HepG2 (cell line): Measurements from ENCODE around the gene WSB2. TPM values are rescaled to one million over a fixed set of nuclear protein-coding genes. Genes with fewer than 3 reads are reported as not detected.

Source experiments
- ATAC-seq: fragments of 200-7000 bp; cut with Tn5 transposase; 3 replicates; pipeline ENCODE4 v1.9.1; 2020; ENCODE audit warnings: mild to moderate bottlenecking, moderate library complexity
- BruUV-seq: library from RNA; stranded (reverse); fragments of 400-500 nt; replicated peaks from 2 replicates; lab custom pipeline; 2021; lab: Mats Ljungman, UMichigan
- CTCF ChIA-PET: fragments of 300-600 bp; formaldehyde crosslinking; extraction: SDS; loops from one replicate; lab custom pipeline; 2021; ENCODE audit warnings: low total read pairs, inconsistent platforms, low intra/inter-chr PET ratio; lab: Yijun Ruan, JAX
- POLR2A ChIA-PET: fragments of 350-600 bp; sonication (Branson Sonifier 250); formaldehyde crosslinking; loops from one replicate; lab custom pipeline; 2020; ENCODE audit warnings: antibody characterized with exemption, inconsistent platforms; lab: Yijun Ruan, JAX
- DNase-seq: peaks from one replicate; pipeline ENCODE4 v3.0.0-alpha.2; 2015; ENCODE audit warnings: low spot score
- FAIRE-seq: peaks from 3 replicates; lab custom pipeline; 2011; peaks lifted over from hg19 to GRCh38; lab: Jason Lieb, UNC
- H2AFZ ChIP-seq: one replicate; pipeline ENCODE4 v1.6.1; 2011; ENCODE audit warnings: low read length, inconsistent platforms
- H3K27ac ChIP-seq: fragments of 300-600 bp; 3 replicates; pipeline ENCODE4 v1.8.0; 2011; ENCODE audit warnings: mixed run types, mild to moderate bottlenecking, mixed read lengths, low read length, inconsistent platforms; ENCODE audit not compliant: insufficient read depth; ENCODE audit errors: extremely low read length
- H3K27me3 ChIP-seq, 2 experiments: fragments of 200-600 bp in 1 of 2; 2 replicates in 1 of 2; 3 replicates in 1 of 2; pipeline versions ENCODE4 v1.6.0 to v1.8.0; 2011; ENCODE audit warnings: low read length in 2 of 2, mild to moderate bottlenecking in 2 of 2, moderate library complexity in 2 of 2, inconsistent platforms in 1 of 2; ENCODE audit not compliant: insufficient read depth in 2 of 2, control insufficient read depth in 1 of 2
- H3K36me3 ChIP-seq, 2 experiments: fragments of 200-600 bp in 1 of 2; replicated peaks in 1 of 2; 2 replicates in 1 of 2; 3 replicates in 1 of 2; pipeline versions ENCODE4 v1.5.1 to v1.8.0; 2011; ENCODE audit warnings: low read length in 2 of 2, inconsistent platforms in 1 of 2; ENCODE audit not compliant: insufficient read depth in 2 of 2, control insufficient read depth in 1 of 2
- H3K4me1 ChIP-seq: 2 replicates; pipeline ENCODE4 v1.5.1; 2012; ENCODE audit warnings: low read length, inconsistent platforms; ENCODE audit not compliant: insufficient read depth
- H3K4me2 ChIP-seq: 2 replicates; pipeline ENCODE4 v1.6.0; 2011; ENCODE audit warnings: low read depth, low read length, inconsistent platforms
- H3K4me3 ChIP-seq, 3 experiments: fragments of 200-600 bp in 1 of 3; sonication (generic), shearing (Covaris generic) in 1 of 3; replicated peaks in 1 of 3; 2 replicates each; pipeline ENCODE4 v1.5.1; 2011 to 2016; ENCODE audit warnings: low read length in 3 of 3, inconsistent platforms in 2 of 3, low read depth in 2 of 3, mild to moderate bottlenecking in 2 of 3, control low read depth in 1 of 3, mixed read lengths in 1 of 3; ENCODE audit not compliant: insufficient read depth in 1 of 3
- H3K79me2 ChIP-seq: one replicate; pipeline ENCODE4 v1.6.1; 2011; ENCODE audit warnings: low read length, inconsistent platforms; ENCODE audit not compliant: insufficient read depth
- H3K9ac ChIP-seq: 2 replicates; pipeline ENCODE4 v1.6.0; 2011; ENCODE audit warnings: mild to moderate bottlenecking, low read depth, low read length, inconsistent platforms; ENCODE audit not compliant: insufficient read depth
- H3K9me3 ChIP-seq: 2 replicates; pipeline ENCODE4 v1.5.1; 2012; ENCODE audit warnings: mild to moderate bottlenecking, low read length
- H4K20me1 ChIP-seq: 2 replicates; pipeline ENCODE4 v1.6.0; 2011; ENCODE audit warnings: inconsistent platforms, mild to moderate bottlenecking, low read length, moderate library complexity; ENCODE audit not compliant: insufficient read depth
- ETV6 ChIP-seq: sonication (generic); formaldehyde crosslinking; conservative IDR thresholded peaks from 2 replicates; pipeline ENCODE4 v1.4.0; 2020; ENCODE audit warnings: missing genetic modification reagents
- HCFC1 ChIP-seq: fragments of 150-350 bp; IDR thresholded peaks from 2 replicates; pipeline ENCODE4 v1.6.1; 2014; ENCODE audit warnings: low read depth, low read length
- HOXA7 ChIP-seq: sonication (generic); formaldehyde crosslinking; IDR thresholded peaks from 2 replicates; pipeline ENCODE4 v1.8.1; 2022; ENCODE audit warnings: mild to moderate bottlenecking, missing genetic modification reagents, moderate library complexity
- RBAK ChIP-seq: sonication (generic); formaldehyde crosslinking; IDR thresholded peaks from 2 replicates; pipeline ENCODE4 v1.5.1; 2020; ENCODE audit warnings: mild to moderate bottlenecking, missing genetic modification reagents
- SOX6 ChIP-seq, 2 experiments: fragments of 450-650 bp in 1 of 2; sonication (generic) in 1 of 2; formaldehyde crosslinking in 1 of 2; IDR thresholded peaks; 2 replicates each; pipeline versions ENCODE4 v1.4.0 to v1.6.1; 2017 to 2020; ENCODE audit warnings: antibody characterized with exemption in 1 of 2, mild to moderate bottlenecking in 1 of 2, missing genetic modification reagents in 1 of 2
- TMF1 ChIP-seq: sonication (generic); formaldehyde crosslinking; IDR thresholded peaks from 2 replicates; pipeline ENCODE4 v1.8.1; 2022; ENCODE audit warnings: low read depth, missing genetic modification reagents
- ZFP36 ChIP-seq: fragments of 150-350 bp; IDR thresholded peaks from 2 replicates; pipeline ENCODE4 v1.6.1; 2018; ENCODE audit warnings: borderline replicate concordance, low read length, low read depth; ENCODE audit not compliant: partially characterized antibody
- ZKSCAN5 ChIP-seq: sonication (generic); formaldehyde crosslinking; IDR thresholded peaks from 2 replicates; pipeline ENCODE4 v1.5.1; 2020; ENCODE audit warnings: mild to moderate bottlenecking, missing genetic modification reagents
- WGBS: methylation state at CpG from one replicate; pipeline ENCODE4 v1.1.6; 2017; ENCODE audit warnings: low lambda C conversion rate; 5-methylcytosine and 5-hydroxymethylcytosine counted together
- in situ Hi-C: cut with HindIII; loops from 2 replicates; pipeline ENCODE4 v1.10.0; 2017; ENCODE audit warnings: low pct_unique_long_range_greater_than_20kb; ENCODE audit not compliant: extremely low pct_ligation_motif_present
- intact Hi-C: fragments of 100-400 bp; cut with micrococcal nuclease; formaldehyde crosslinking; loops from one replicate; pipeline ENCODE4 v1.10.0; 2022; ENCODE audit not compliant: unreplicated experiment
- polyA plus RNA-seq, 8 experiments: library from polyadenylated mRNA; depleted of rRNA in 3 of 8; stranded (reverse) in 7 of 8; unstranded in 1 of 8; fragments of >200 nt; fragmentation: Illumina TruSeq in 4 of 8; extraction: Trizol in 4 of 8; gene quantifications; 2 replicates each; pipeline versions ENCODE4 v1.2.1 to v1.2.3, GENCODE V29; 2011 to 2016; ENCODE audit warnings: low read depth in 4 of 8, missing spikeins in 1 of 8, mixed read lengths in 1 of 8; ENCODE audit not compliant: insufficient read depth in 1 of 8
- total RNA-seq, 5 experiments: library from RNA; depleted of rRNA; stranded (reverse); fragments of >200 nt; fragmentation: Illumina TruSeq; extraction: Trizol; gene quantifications; 2 replicates each; pipeline ENCODE4 v1.2.3, GENCODE V29; 2016; ENCODE audit warnings: low read depth in 1 of 5
- TF ChIP-seq, protein P1 (sequence below), 2 experiments: fragments of 450-650 bp in 1 of 2; sonication (generic) in 1 of 2; formaldehyde crosslinking; IDR thresholded peaks; 2 replicates each; pipeline versions ENCODE4 v1.5.0 to v1.8.0; 2020 to 2022; ENCODE audit warnings: mild to moderate bottlenecking in 1 of 2, missing genetic modification reagents in 1 of 2
- TF ChIP-seq, protein P2 (sequence below): sonication (generic); formaldehyde crosslinking; conservative IDR thresholded peaks from 2 replicates; pipeline ENCODE4 v1.8.0; 2022; ENCODE audit warnings: mild to moderate bottlenecking, moderate library complexity, missing genetic modification reagents
- TF ChIP-seq, protein P3 (sequence below): sonication (generic); formaldehyde crosslinking; IDR thresholded peaks from 2 replicates; pipeline ENCODE4 v1.4.0; 2020; ENCODE audit warnings: missing genetic modification reagents, borderline replicate concordance
- TF ChIP-seq, protein P4 (sequence below): sonication (generic); formaldehyde crosslinking; conservative IDR thresholded peaks from 2 replicates; pipeline ENCODE4 v1.5.0; 2020; ENCODE audit warnings: missing genetic modification reagents
- TF ChIP-seq, protein P5 (sequence below): sonication (generic); formaldehyde crosslinking; conservative IDR thresholded peaks from 2 replicates; pipeline ENCODE4 v1.4.0; 2020; ENCODE audit warnings: missing genetic modification reagents

The WSB2 gene
- total and polyA plus RNA-seq, 2 of the 13 experiments (the other 11 are each of a cell fraction or from before 2014, with no cell fraction given) = 31.0 to 82.8 TPM

DNA sequence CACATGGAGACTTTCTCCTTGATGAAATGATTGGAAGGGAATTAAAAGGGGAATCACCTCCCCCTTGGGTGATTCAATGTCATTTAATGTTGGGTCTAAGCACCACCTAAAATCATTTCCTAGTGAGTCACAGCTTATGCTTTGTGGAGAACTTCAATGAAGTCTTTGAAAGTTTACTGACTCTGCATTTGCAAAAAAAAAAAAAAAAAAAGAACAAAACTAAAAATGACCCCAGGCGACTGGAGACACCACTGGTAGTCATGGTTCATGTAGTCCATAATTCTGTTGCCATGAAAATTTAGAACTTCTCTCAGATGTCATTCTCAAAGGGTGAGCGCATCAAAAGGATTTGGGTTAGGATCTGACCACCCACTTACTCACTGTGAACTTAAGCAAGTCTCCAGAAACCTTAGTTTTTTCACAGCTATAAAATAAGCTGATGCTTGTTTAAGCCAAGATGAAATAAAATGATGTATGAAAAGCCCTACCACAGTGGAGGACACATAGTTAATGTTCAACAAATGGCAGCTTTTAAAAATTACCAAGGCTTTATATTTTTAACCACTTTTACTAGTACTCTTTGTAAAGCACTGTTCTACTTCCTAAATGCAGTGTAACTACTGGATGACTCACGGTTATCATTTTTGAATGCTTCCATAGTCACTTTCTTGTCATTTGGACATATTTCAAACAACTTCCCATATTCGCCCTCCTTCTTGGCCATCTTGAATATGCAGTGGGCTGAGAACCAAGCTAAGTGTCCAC lies 74.1 kb downstream of the WSB2 start (continued):
- TF ChIP-seq, protein P1, sequence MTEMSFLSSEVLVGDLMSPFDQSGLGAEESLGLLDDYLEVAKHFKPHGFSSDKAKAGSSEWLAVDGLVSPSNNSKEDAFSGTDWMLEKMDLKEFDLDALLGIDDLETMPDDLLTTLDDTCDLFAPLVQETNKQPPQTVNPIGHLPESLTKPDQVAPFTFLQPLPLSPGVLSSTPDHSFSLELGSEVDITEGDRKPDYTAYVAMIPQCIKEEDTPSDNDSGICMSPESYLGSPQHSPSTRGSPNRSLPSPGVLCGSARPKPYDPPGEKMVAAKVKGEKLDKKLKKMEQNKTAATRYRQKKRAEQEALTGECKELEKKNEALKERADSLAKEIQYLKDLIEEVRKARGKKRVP (CRISPR knock-in tag; IDR thresholded peaks at IDR 0.05) = no peak
- TF ChIP-seq ETV6 (CRISPR knock-in tag) (no peak), TMF1 (CRISPR knock-in tag) (no peak), ZKSCAN5 (CRISPR knock-in tag) (no peak)
- TF ChIP-seq, protein P2, sequence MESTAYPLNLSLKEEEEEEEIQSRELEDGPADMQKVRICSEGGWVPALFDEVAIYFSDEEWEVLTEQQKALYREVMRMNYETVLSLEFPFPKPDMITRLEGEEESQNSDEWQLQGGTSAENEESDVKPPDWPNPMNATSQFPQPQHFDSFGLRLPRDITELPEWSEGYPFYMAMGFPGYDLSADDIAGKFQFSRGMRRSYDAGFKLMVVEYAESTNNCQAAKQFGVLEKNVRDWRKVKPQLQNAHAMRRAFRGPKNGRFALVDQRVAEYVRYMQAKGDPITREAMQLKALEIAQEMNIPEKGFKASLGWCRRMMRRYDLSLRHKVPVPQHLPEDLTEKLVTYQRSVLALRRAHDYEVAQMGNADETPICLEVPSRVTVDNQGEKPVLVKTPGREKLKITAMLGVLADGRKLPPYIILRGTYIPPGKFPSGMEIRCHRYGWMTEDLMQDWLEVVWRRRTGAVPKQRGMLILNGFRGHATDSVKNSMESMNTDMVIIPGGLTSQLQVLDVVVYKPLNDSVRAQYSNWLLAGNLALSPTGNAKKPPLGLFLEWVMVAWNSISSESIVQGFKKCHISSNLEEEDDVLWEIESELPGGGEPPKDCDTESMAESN (CRISPR knock-in tag) = no peak

DNA sequence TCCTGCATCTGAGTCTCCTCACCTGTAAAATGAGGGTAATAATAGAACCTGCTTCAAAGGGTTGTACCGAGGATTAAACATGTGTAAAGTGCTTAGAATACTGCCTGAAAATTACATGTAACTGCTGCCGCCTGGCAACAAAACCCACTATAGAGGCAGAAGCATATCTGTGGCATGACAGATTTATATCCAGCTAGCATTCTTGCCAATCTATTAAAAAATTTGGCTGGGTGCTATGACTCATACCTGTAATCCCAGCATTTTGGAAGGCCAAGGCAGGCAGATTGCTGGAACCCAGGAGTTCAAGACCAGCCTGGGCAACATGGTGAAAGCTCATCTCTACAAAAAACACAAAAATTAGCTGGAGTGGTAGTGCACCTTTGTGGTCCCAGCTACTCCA lies 75.8 kb downstream of the WSB2 start:
- H3K79me2 ChIP-seq = no peaks in the 10 kb centered on the region
- no peak overlapping the region for H3K4me2 ChIP-seq
- in situ Hi-C loops (no loop called here), intact Hi-C loops (no loop called here)
- 0 out of 2 replicates have a peak, but pooled peaks cover 6% of the 10 kb centered on the region for H3K4me1 ChIP-seq
- BruUV-seq = no TSS peak
- no peak for DNase-seq
- no peaks in the 10 kb centered on the region for H3K9me3 ChIP-seq
- no peak overlapping the region for H3K4me3 ChIP-seq
- no peak overlapping the region for H3K9ac ChIP-seq
- POLR2A ChIA-PET = no interaction called here
- H3K36me3 ChIP-seq = no peaks in the 10 kb centered on the region
- no peak for FAIRE-seq
- H4K20me1 ChIP-seq = no peaks in the 10 kb centered on the region
- H2AFZ ChIP-seq = no peak overlapping the region
- 38% methylated on average over 2 of the region's 2 CpGs for WGBS
- no peak for ATAC-seq
- H3K27ac ChIP-seq = no peak overlapping the region
- H3K27me3 ChIP-seq = no peaks in the 10 kb centered on the region
- CTCF ChIA-PET = no interaction called here
- TF ChIP-seq SOX6 (IDR thresholded peaks at IDR 0.05) = no peak
- no peak for TF ChIP-seq SOX6 (CRISPR knock-in tag; IDR thresholded peaks at IDR 0.05)
- TF ChIP-seq RBAK = no peak
- TF ChIP-seq ETV6 (CRISPR knock-in tag) = no peak
- TF ChIP-seq, protein P3, sequence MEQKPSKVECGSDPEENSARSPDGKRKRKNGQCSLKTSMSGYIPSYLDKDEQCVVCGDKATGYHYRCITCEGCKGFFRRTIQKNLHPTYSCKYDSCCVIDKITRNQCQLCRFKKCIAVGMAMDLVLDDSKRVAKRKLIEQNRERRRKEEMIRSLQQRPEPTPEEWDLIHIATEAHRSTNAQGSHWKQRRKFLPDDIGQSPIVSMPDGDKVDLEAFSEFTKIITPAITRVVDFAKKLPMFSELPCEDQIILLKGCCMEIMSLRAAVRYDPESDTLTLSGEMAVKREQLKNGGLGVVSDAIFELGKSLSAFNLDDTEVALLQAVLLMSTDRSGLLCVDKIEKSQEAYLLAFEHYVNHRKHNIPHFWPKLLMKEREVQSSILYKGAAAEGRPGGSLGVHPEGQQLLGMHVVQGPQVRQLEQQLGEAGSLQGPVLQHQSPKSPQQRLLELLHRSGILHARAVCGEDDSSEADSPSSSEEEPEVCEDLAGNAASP (CRISPR knock-in tag) = no peak
- TF ChIP-seq, protein P4, sequence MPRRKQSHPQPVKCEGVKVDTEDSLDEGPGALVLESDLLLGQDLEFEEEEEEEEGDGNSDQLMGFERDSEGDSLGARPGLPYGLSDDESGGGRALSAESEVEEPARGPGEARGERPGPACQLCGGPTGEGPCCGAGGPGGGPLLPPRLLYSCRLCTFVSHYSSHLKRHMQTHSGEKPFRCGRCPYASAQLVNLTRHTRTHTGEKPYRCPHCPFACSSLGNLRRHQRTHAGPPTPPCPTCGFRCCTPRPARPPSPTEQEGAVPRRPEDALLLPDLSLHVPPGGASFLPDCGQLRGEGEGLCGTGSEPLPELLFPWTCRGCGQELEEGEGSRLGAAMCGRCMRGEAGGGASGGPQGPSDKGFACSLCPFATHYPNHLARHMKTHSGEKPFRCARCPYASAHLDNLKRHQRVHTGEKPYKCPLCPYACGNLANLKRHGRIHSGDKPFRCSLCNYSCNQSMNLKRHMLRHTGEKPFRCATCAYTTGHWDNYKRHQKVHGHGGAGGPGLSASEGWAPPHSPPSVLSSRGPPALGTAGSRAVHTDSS (CRISPR knock-in tag) = no peak
- TF ChIP-seq HOXA7 (CRISPR knock-in tag) = no peak
- TF ChIP-seq HCFC1 = no peak
- TF ChIP-seq, protein P5, sequence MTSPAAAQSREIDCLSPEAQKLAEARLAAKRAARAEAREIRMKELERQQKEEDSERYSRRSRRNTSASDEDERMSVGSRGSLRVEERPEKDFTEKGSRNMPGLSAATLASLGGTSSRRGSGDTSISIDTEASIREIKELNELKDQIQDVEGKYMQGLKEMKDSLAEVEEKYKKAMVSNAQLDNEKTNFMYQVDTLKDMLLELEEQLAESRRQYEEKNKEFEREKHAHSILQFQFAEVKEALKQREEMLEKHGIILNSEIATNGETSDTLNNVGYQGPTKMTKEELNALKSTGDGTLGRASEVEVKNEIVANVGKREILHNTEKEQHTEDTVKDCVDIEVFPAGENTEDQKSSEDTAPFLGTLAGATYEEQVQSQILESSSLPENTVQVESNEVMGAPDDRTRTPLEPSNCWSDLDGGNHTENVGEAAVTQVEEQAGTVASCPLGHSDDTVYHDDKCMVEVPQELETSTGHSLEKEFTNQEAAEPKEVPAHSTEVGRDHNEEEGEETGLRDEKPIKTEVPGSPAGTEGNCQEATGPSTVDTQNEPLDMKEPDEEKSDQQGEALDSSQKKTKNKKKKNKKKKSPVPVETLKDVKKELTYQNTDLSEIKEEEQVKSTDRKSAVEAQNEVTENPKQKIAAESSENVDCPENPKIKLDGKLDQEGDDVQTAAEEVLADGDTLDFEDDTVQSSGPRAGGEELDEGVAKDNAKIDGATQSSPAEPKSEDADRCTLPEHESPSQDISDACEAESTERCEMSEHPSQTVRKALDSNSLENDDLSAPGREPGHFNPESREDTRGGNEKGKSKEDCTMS (CRISPR knock-in tag) = no peak
- TF ChIP-seq ZFP36 = no peak
